NB4 (cell line): Measurements from ENCODE around the gene SEZ6L.

Experiments used
- CTCF ChIP-seq: IDR thresholded peaks from one replicate; pipeline ENCODE4 v1.5.1; 2012; ENCODE audit warnings: low read depth, low read length
- MYC ChIP-seq: IDR thresholded peaks from 2 replicates; pipeline ENCODE4 v1.6.1; 2011; ENCODE audit warnings: low read depth, low read length
- TF ChIP-seq, protein P1 (sequence below): IDR thresholded peaks from 2 replicates; pipeline ENCODE4 v1.6.1; 2011; ENCODE audit warnings: low read depth, low read length

DNA sequence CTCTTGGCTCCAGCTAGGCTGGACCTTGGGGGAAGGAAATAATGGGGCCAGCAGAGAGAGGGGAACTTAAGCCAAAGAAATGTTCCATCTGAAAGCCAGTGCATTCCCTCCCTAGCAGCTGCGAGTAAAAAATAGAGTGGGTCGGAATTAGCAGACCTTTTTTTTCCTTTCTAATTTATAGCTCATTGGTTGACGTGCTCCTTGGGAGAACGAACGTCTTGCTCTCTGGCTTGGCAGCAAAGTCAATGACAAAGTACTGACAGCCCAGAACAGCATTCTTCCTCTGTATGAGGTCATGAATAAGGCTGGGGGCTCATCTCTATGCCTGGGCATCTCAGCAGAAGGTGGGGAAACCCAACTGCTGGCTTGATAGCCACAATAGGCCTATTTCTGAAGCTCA, 65.0 kb downstream of the SEZ6L start:
- TF ChIP-seq CTCF: no peak
- no peak for TF ChIP-seq MYC
- TF ChIP-seq, protein P1, sequence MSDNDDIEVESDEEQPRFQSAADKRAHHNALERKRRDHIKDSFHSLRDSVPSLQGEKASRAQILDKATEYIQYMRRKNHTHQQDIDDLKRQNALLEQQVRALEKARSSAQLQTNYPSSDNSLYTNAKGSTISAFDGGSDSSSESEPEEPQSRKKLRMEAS: no peak
